PC-3 (cell line): Measurements from ENCODE around the gene NME7. TPM values are rescaled to one million over a fixed set of nuclear protein-coding genes. Genes with fewer than 3 reads are reported as not detected.
A peak's percentile ranks its signal among the peaks of the same experiment; 100 is the strongest.

Experiments
- ATAC-seq: fragments of 200-7000 bp; cut with Tn5 transposase; 2 replicates; pipeline ENCODE4 v1.9.1; 2020; ENCODE audit warnings: mild to moderate bottlenecking, moderate library complexity
- BruUV-seq: library from RNA; stranded (reverse); fragments of 400-500 nt; replicated peaks from 2 replicates; lab custom pipeline; 2021; lab: Mats Ljungman, UMichigan
- CTCF ChIA-PET: fragments of 300-600 bp; sonication (Branson Sonifier 250); formaldehyde crosslinking; loops from one replicate; lab custom pipeline; 2022; ENCODE audit warnings: antibody characterized with exemption; lab: Charles Lee
- POLR2A ChIA-PET: fragments of 300-600 bp; sonication (Branson Sonifier 250); formaldehyde crosslinking; loops from one replicate; lab custom pipeline; 2022; ENCODE audit warnings: antibody characterized with exemption; ENCODE audit not compliant: unreplicated experiment; lab: Charles Lee
- DNase-seq: peaks from one replicate; pipeline ENCODE4 v3.0.0-alpha.2; 2015
- H2AFZ ChIP-seq: fragments of 300-600 bp; sonication (generic); 2 replicates; pipeline ENCODE4 v1.6.0; 2016; ENCODE audit warnings: antibody characterized with exemption, low read length
- H3F3A ChIP-seq: fragments of 300-600 bp; sonication (generic); one replicate; pipeline ENCODE4 v1.6.0; 2017; ENCODE audit warnings: antibody characterized with exemption, low read length, control low read depth, mild to moderate bottlenecking; ENCODE audit not compliant: unreplicated experiment
- H3K27ac ChIP-seq: fragments of 300-600 bp; sonication (generic); 2 replicates; pipeline ENCODE4 v1.5.1; 2016; ENCODE audit warnings: mild to moderate bottlenecking, low read length
- H3K27me3 ChIP-seq: fragments of 300-600 bp; sonication (generic); 2 replicates; pipeline ENCODE4 v1.6.1; 2016; ENCODE audit warnings: low read length, mixed read lengths
- H3K36me3 ChIP-seq: fragments of 300-600 bp; sonication (generic); 2 replicates; pipeline ENCODE4 v1.6.1; 2016; ENCODE audit warnings: low read depth, mixed run types, low read length, mixed read lengths
- H3K4me1 ChIP-seq: fragments of 300-600 bp; sonication (generic); 2 replicates; pipeline ENCODE4 v1.5.1; 2016; ENCODE audit warnings: low read length; ENCODE audit not compliant: insufficient read depth
- H3K4me2 ChIP-seq: fragments of 300-600 bp; sonication (generic); 2 replicates; pipeline ENCODE4 v1.6.0; 2016; ENCODE audit warnings: low read length
- H3K4me3 ChIP-seq: fragments of 300-600 bp; sonication (generic); 2 replicates; pipeline ENCODE4 v1.5.1; 2016; ENCODE audit warnings: mild to moderate bottlenecking, low read length, mixed read lengths
- H3K79me2 ChIP-seq: fragments of 300-600 bp; sonication (generic); 2 replicates; pipeline ENCODE4 v1.6.1; 2017; ENCODE audit warnings: low read length, mixed read lengths
- H3K9ac ChIP-seq: fragments of 300-600 bp; sonication (generic); 2 replicates; pipeline ENCODE4 v1.6.0; 2016; ENCODE audit warnings: mild to moderate bottlenecking, low read length
- H3K9me2 ChIP-seq: fragments of 300-600 bp; sonication (generic); replicated peaks from 2 replicates; pipeline ENCODE4 v1.6.1; 2016; ENCODE audit warnings: mixed run types, low read length, mixed read lengths
- H3K9me3 ChIP-seq: fragments of 300-600 bp; sonication (generic); 2 replicates; pipeline ENCODE4 v1.6.1; 2016; ENCODE audit warnings: low read length, mixed read lengths
- H4K20me1 ChIP-seq: fragments of 300-600 bp; sonication (generic); 2 replicates; pipeline ENCODE4 v1.6.1; 2016; ENCODE audit warnings: low read length, mixed read lengths
- CTCF ChIP-seq: fragments of 300-600 bp; sonication (generic); conservative IDR thresholded peaks from 2 replicates; pipeline ENCODE4 v1.5.1; 2017; ENCODE audit warnings: antibody characterized with exemption, low read depth, mild to moderate bottlenecking, low read length
- EZH2 ChIP-seq: fragments of 300-600 bp; sonication (generic); IDR thresholded peaks from one replicate; pipeline ENCODE4 v1.6.1; 2017; ENCODE audit warnings: antibody characterized with exemption, mild to moderate bottlenecking, low read length; ENCODE audit not compliant: unreplicated experiment
- EZH2phosphoT487 ChIP-seq: fragments of 300-600 bp; sonication (generic); IDR thresholded peaks from 2 replicates; pipeline ENCODE4 v1.6.1; 2018; ENCODE audit warnings: mild to moderate bottlenecking, antibody characterized with exemption, low read length, borderline replicate concordance
- intact Hi-C: fragments of 100-400 bp; cut with micrococcal nuclease; formaldehyde crosslinking; loops from 2 replicates; pipeline ENCODE4 v1.9.0; 2023
- total RNA-seq: library from RNA; depleted of rRNA; stranded (reverse); fragments of >200 nt; gene quantifications from 2 replicates; pipeline ENCODE4 v1.2.3, GENCODE V29; 2014

NME7 gene
- total RNA-seq, 1 experiment from 2014 or later: 18.9 TPM

DNA sequence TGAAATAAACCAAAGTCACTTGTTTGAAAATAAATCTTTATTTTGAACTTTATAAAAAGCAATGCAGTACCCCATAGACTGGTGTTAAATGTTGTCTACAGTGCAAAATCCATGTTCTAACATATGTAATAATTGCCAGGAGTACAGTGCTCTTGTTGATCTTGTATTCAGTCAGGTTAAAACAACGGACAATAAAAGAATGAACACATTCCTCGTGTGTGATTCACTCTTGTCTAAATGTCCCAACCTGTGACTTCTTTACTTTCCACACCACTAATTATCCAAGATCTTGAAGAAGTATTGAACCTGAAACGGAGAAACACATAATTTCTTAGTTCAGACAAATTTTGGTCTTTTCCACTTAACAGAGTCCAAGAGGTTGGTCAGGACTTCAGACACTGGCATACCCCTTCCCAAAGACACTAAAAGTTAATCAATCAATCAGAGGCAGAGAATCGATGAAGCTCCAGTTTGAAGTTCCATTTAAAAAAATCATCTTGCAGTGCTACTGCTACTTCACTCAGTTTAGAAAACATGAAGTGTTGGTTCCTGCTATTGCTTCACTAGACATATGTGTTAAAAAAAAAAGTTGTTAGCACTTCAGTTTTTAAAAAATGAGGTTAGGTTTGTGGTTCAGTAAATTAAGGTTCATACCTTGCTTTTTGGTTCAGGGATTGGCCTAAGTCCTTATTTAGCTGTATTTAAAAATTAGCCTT lies 234.9 kb downstream of the NME7 start:
- Histone ChIP-seq H2AFZ (no peak overlapping the region), H3K4me3 (no peak overlapping the region), H3K36me3 (peaks cover 52% of the 10 kb centered on the region), H3K9me3 (no peaks in the 10 kb centered on the region), H3K79me2 (peaks cover 17% of the 10 kb centered on the region), H3K4me1 (peaks cover 40% of the 10 kb centered on the region), H3K9me2 (no peaks in the 10 kb centered on the region), H3F3A (no peaks in the 10 kb centered on the region), H4K20me1 (no peaks in the 10 kb centered on the region), H3K27me3 (no peaks in the 10 kb centered on the region), H3K27ac (no peak overlapping the region), H3K4me2 (no peak overlapping the region), H3K9ac (no peak overlapping the region)
- BruUV-seq: no TSS peak
- intact Hi-C loops: loop anchor here (5.0 kb wide), 1 partner anchor 210 kb away; no protein-coding TSS in a partner anchor
- TF ChIP-seq CTCF (no peak), EZH2phosphoT487 (no peak), EZH2 (no peak)
- CTCF ChIA-PET: interaction anchor here (0.6 kb wide), 2 partner anchors 220 to 675 kb away, joined by 4 read pairs; no protein-coding TSS in a partner anchor
- POLR2A ChIA-PET: no interaction called here
- DNase-seq (peak; percentile 41), ATAC-seq (peak; percentile 25)

DNA sequence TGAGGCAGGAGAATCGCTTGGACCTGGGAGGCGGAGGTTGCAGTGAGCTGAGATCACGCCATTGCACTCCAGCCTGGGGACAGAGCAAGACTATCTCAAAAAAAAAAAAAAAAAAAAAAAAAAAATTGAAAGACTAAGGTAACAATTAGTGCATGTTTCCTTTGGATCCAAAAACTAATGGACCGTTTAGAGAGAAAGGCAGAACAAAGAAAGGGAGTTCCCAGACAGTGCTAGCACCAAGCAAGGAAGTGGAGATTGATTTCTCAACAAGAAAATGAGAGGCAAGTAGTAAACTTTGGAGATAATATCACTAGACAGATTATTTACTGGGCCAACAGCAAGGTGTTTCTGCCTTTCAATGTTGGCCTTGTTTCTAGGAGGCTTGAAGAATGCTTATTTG lies 236.9 kb downstream of the NME7 start:
- Histone ChIP-seq H2AFZ (no peak overlapping the region), H3K4me2 (no peak overlapping the region), H3K9ac (no peak overlapping the region), H3K4me1 (peaks cover 40% of the 10 kb centered on the region), H3F3A (no peaks in the 10 kb centered on the region), H3K9me2 (no peaks in the 10 kb centered on the region), H3K79me2 (peaks cover 24% of the 10 kb centered on the region), H3K27me3 (no peaks in the 10 kb centered on the region), H3K36me3 (peaks cover 71% of the 10 kb centered on the region), H3K27ac (no peak overlapping the region), H4K20me1 (no peaks in the 10 kb centered on the region), H3K4me3 (no peak overlapping the region), H3K9me3 (no peaks in the 10 kb centered on the region)
- intact Hi-C loops: loop anchor here (5.0 kb wide), 1 partner anchor 208 kb away; no protein-coding TSS in a partner anchor
- DNase-seq (no peak), ATAC-seq (no peak)
- CTCF ChIA-PET: no interaction called here
- BruUV-seq: no TSS peak
- TF ChIP-seq CTCF (no peak), EZH2 (no peak), EZH2phosphoT487 (no peak)
- POLR2A ChIA-PET: no interaction called here
